Measurements from ENCODE around the gene PLCB4.

PLCB4 gene

GRCh38 chr20:9068841-9069663 is at the start of gene PLCB4:
PLCB4 (plus strand) TSS chr20:9069087; CDS start chr20:9307815, 238,728 bp downstream.
- Mint-ChIP-seq H3K4me3 (no peak within 1 kb of the TSS), H3K4me1 (no peaks in the 10 kb centered on the region), H3K27me3 (peaks cover 17% of the 10 kb centered on the region), H3K9me3 (peaks cover 13% of the 10 kb centered on the region), H3K36me3 (ENCODE audit: insufficient read depth) (no peaks in the 10 kb centered on the region), H3K27ac (ENCODE audit: low read depth) (peak within 1 kb of the TSS; percentile 25)
- ATAC-seq (replicated peaks; ENCODE audit: extremely low read depth, poor library complexity, severe bottlenecking) (no peak), DNase-seq (ENCODE audit: low spot score in 2 of 2) (no peak)

GRCh38 chr20:9019833-9020232 is 49.1 kb upstream of the PLCB4 start:
- ATAC-seq (replicated peaks; ENCODE audit: extremely low read depth, poor library complexity, severe bottlenecking) (no peak), DNase-seq (ENCODE audit: low spot score in 2 of 2) (no peak)
- peaks cover 6% of the 10 kb centered on the region for H3K9me3 Mint-ChIP-seq

GRCh38 chr20:9021216-9021615 is 47.7 kb upstream of the PLCB4 start:
- Mint-ChIP-seq H3K4me1 (no peaks in the 10 kb centered on the region), H3K27ac (ENCODE audit: low read depth) (no peak overlapping the region), H3K27me3 (no peaks in the 10 kb centered on the region), H3K36me3 (ENCODE audit: insufficient read depth) (no peaks in the 10 kb centered on the region), H3K9me3 (peaks cover 6% of the 10 kb centered on the region), H3K4me3 (no peak overlapping the region)
- no peak for ATAC-seq (replicated peaks; ENCODE audit: extremely low read depth, poor library complexity, severe bottlenecking)
- no peak for DNase-seq (ENCODE audit: low spot score in 2 of 2)

More at GRCh38 chr20:9019833-9020232, 49.1 kb upstream of the PLCB4 start:
- Mint-ChIP-seq H3K27ac (ENCODE audit: low read depth) (no peak overlapping the region), H3K4me3 (no peak overlapping the region), H3K4me1 (no peaks in the 10 kb centered on the region), H3K27me3 (no peaks in the 10 kb centered on the region), H3K36me3 (ENCODE audit: insufficient read depth) (no peaks in the 10 kb centered on the region)

- Mint-ChIP-seq H3K9me3 (peaks cover 6% of the 10 kb centered on the region), H3K27me3 (no peaks in the 10 kb centered on the region), H3K4me3 (no peak overlapping the region), H3K36me3 (ENCODE audit: insufficient read depth) (no peaks in the 10 kb centered on the region), H3K4me1 (no peaks in the 10 kb centered on the region), H3K27ac (ENCODE audit: low read depth) (no peak overlapping the region)
- ATAC-seq (replicated peaks; ENCODE audit: extremely low read depth, poor library complexity, severe bottlenecking): no peak
- no peak for DNase-seq (ENCODE audit: low spot score in 2 of 2)
Observed at GRCh38 chr20:9021699-9022098, 47.2 kb upstream of the PLCB4 start.

GRCh38 chr20:9022376-9022775 is 46.5 kb upstream of the PLCB4 start:
- H3K9me3 Mint-ChIP-seq: peaks cover 6% of the 10 kb centered on the region

GRCh38 chr20:9024606-9025005 is 44.3 kb upstream of the PLCB4 start:
- H3K9me3 Mint-ChIP-seq: peaks cover 6% of the 10 kb centered on the region
- H3K36me3 Mint-ChIP-seq (ENCODE audit: insufficient read depth): no peaks in the 10 kb centered on the region
- ATAC-seq (replicated peaks; ENCODE audit: extremely low read depth, poor library complexity, severe bottlenecking) (no peak), DNase-seq (ENCODE audit: low spot score in 2 of 2) (no peak)
- no peaks in the 10 kb centered on the region for H3K27me3 Mint-ChIP-seq
- no peak overlapping the region for H3K27ac Mint-ChIP-seq (ENCODE audit: low read depth)
- H3K4me1 Mint-ChIP-seq: no peaks in the 10 kb centered on the region
- H3K4me3 Mint-ChIP-seq: no peak overlapping the region

More at GRCh38 chr20:9022376-9022775, 46.5 kb upstream of the PLCB4 start:
- DNase-seq (ENCODE audit: low spot score in 2 of 2): no peak
- Mint-ChIP-seq H3K36me3 (ENCODE audit: insufficient read depth) (no peaks in the 10 kb centered on the region), H3K4me3 (no peak overlapping the region), H3K4me1 (no peaks in the 10 kb centered on the region), H3K27me3 (no peaks in the 10 kb centered on the region), H3K27ac (ENCODE audit: low read depth) (no peak overlapping the region)
- ATAC-seq (replicated peaks; ENCODE audit: extremely low read depth, poor library complexity, severe bottlenecking): no peak

GRCh38 chr20:9025011-9025410 is 43.9 kb upstream of the PLCB4 start:
- H3K4me1 Mint-ChIP-seq: no peaks in the 10 kb centered on the region
- ATAC-seq (replicated peaks; ENCODE audit: extremely low read depth, poor library complexity, severe bottlenecking): no peak
- DNase-seq (ENCODE audit: low spot score in 2 of 2): no peak
- no peak overlapping the region for H3K27ac Mint-ChIP-seq (ENCODE audit: low read depth)
- no peak overlapping the region for H3K4me3 Mint-ChIP-seq
- H3K9me3 Mint-ChIP-seq: peaks cover 6% of the 10 kb centered on the region
- no peaks in the 10 kb centered on the region for H3K27me3 Mint-ChIP-seq
- H3K36me3 Mint-ChIP-seq (ENCODE audit: insufficient read depth): no peaks in the 10 kb centered on the region

GRCh38 chr20:9025643-9026042 is 43.2 kb upstream of the PLCB4 start:
- ATAC-seq (replicated peaks; ENCODE audit: extremely low read depth, poor library complexity, severe bottlenecking): no peak
- Mint-ChIP-seq H3K27me3 (no peaks in the 10 kb centered on the region), H3K4me3 (no peak overlapping the region), H3K4me1 (no peaks in the 10 kb centered on the region), H3K27ac (ENCODE audit: low read depth) (no peak overlapping the region), H3K36me3 (ENCODE audit: insufficient read depth) (no peaks in the 10 kb centered on the region), H3K9me3 (peaks cover 6% of the 10 kb centered on the region)
- DNase-seq (ENCODE audit: low spot score in 2 of 2): no peak

GRCh38 chr20:9027626-9028025 is 41.3 kb upstream of the PLCB4 start:
- DNase-seq (ENCODE audit: low spot score in 2 of 2) (no peak), ATAC-seq (replicated peaks; ENCODE audit: extremely low read depth, poor library complexity, severe bottlenecking) (no peak)
- Mint-ChIP-seq H3K4me3 (no peak overlapping the region), H3K27me3 (no peaks in the 10 kb centered on the region), H3K27ac (ENCODE audit: low read depth) (no peak overlapping the region), H3K4me1 (no peaks in the 10 kb centered on the region), H3K9me3 (peaks cover 5% of the 10 kb centered on the region), H3K36me3 (ENCODE audit: insufficient read depth) (no peaks in the 10 kb centered on the region)

- no peak overlapping the region for H3K27ac Mint-ChIP-seq (ENCODE audit: low read depth)
- H3K9me3 Mint-ChIP-seq: peaks cover 5% of the 10 kb centered on the region
- H3K27me3 Mint-ChIP-seq: no peaks in the 10 kb centered on the region
- DNase-seq (ENCODE audit: low spot score in 2 of 2) (no peak), ATAC-seq (replicated peaks; ENCODE audit: extremely low read depth, poor library complexity, severe bottlenecking) (no peak)
- no peak overlapping the region for H3K4me3 Mint-ChIP-seq
- no peaks in the 10 kb centered on the region for H3K4me1 Mint-ChIP-seq
- H3K36me3 Mint-ChIP-seq (ENCODE audit: insufficient read depth): no peaks in the 10 kb centered on the region
Observed at GRCh38 chr20:9028419-9028818, 40.5 kb upstream of the PLCB4 start.

- Mint-ChIP-seq H3K27me3 (no peaks in the 10 kb centered on the region), H3K4me3 (no peak overlapping the region)
Observed at GRCh38 chr20:9031991-9032390, 36.9 kb upstream of the PLCB4 start.

GRCh38 chr20:9032758-9033157 is 36.1 kb upstream of the PLCB4 start:
- DNase-seq (ENCODE audit: low spot score in 2 of 2) (no peak), ATAC-seq (replicated peaks; ENCODE audit: extremely low read depth, poor library complexity, severe bottlenecking) (no peak)
- no peak overlapping the region for H3K4me3 Mint-ChIP-seq
- peaks cover 11% of the 10 kb centered on the region for H3K9me3 Mint-ChIP-seq
- no peaks in the 10 kb centered on the region for H3K4me1 Mint-ChIP-seq
- no peaks in the 10 kb centered on the region for H3K36me3 Mint-ChIP-seq (ENCODE audit: insufficient read depth)
- no peaks in the 10 kb centered on the region for H3K27me3 Mint-ChIP-seq
- H3K27ac Mint-ChIP-seq (ENCODE audit: low read depth): no peak overlapping the region

More at GRCh38 chr20:9031991-9032390, 36.9 kb upstream of the PLCB4 start:
- H3K27ac Mint-ChIP-seq (ENCODE audit: low read depth): no peak overlapping the region
- ATAC-seq (replicated peaks; ENCODE audit: extremely low read depth, poor library complexity, severe bottlenecking) (no peak), DNase-seq (ENCODE audit: low spot score in 2 of 2) (no peak)
- peaks cover 11% of the 10 kb centered on the region for H3K9me3 Mint-ChIP-seq
- no peaks in the 10 kb centered on the region for H3K4me1 Mint-ChIP-seq
- no peaks in the 10 kb centered on the region for H3K36me3 Mint-ChIP-seq (ENCODE audit: insufficient read depth)

GRCh38 chr20:9035126-9035525 is 33.8 kb upstream of the PLCB4 start:
- no peaks in the 10 kb centered on the region for H3K36me3 Mint-ChIP-seq (ENCODE audit: insufficient read depth)
- ATAC-seq (replicated peaks; ENCODE audit: extremely low read depth, poor library complexity, severe bottlenecking) (no peak), DNase-seq (ENCODE audit: low spot score in 2 of 2) (no peak)
- H3K27me3 Mint-ChIP-seq: no peaks in the 10 kb centered on the region
- no peak overlapping the region for H3K27ac Mint-ChIP-seq (ENCODE audit: low read depth)
- H3K4me3 Mint-ChIP-seq: no peak overlapping the region
- no peaks in the 10 kb centered on the region for H3K4me1 Mint-ChIP-seq
- peaks cover 17% of the 10 kb centered on the region for H3K9me3 Mint-ChIP-seq
